HG03457 (cell line): ENCODE results near the gene YIPF1.
A peak's percentile ranks its signal among the peaks of the same experiment; 100 is the strongest.

ENCODE experiments used
- ATAC-seq: cut with Tn5 transposase; IDR thresholded peaks from one replicate; pipeline ENCODE4 v1.9.1; 2021; ENCODE audit warnings: moderate number of reproducible peaks; ENCODE audit not compliant: unreplicated experiment

The YIPF1 gene

DNA sequence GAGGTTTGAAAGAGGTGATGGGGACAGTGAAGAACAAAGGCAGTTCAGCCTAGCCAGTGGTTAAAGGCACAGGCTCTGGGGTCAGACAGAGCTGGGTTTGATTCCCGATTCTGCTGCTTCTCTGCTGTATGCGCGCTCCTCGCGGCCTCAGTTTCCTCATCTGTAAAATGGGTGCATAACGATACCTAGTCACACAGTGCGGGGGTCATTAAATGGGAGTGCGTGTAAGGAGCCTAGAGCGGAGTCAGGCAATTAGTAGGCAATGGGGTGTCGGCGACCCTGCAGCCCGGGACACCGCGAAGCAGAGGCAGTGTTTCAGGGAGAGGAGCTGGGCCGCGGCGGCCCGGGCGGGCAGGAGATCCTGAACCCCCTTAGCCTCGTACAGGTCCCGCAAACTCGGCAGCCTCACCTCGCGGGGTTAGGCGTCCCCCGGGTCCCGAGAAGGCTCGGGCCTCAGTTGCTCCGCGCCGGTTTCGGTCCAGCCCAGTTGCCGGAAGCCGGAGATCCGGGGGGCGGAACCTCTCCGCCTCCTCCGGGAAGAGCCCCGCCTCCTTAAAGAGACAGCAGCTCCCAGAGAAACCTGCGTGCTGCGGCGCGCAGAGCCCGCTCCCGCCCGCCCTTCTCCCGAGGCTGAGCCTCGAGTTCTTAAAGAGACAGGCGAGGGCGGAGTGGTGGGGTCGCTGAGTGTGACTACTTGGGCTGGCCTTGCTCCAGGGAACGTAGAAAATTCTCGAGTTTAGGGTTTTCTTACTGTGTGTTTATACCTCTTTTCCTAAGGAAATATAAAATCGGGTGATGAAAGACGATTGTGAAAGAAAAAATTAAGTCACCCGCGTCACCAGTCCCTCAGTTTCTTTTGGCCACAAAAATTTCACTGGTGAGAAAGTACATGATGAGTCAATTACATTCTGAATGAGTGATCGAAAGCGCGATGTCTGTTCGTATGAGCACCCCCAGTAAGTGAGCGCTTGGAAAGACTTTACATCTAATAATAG, at the start of gene YIPF1:
TSS of gene YIPF1 (minus strand) at position 494 of the 995 bp plus-strand sequence. CDS start 860 bp downstream, outside the sequence.
- peak; percentile 78 for ATAC-seq

DNA sequence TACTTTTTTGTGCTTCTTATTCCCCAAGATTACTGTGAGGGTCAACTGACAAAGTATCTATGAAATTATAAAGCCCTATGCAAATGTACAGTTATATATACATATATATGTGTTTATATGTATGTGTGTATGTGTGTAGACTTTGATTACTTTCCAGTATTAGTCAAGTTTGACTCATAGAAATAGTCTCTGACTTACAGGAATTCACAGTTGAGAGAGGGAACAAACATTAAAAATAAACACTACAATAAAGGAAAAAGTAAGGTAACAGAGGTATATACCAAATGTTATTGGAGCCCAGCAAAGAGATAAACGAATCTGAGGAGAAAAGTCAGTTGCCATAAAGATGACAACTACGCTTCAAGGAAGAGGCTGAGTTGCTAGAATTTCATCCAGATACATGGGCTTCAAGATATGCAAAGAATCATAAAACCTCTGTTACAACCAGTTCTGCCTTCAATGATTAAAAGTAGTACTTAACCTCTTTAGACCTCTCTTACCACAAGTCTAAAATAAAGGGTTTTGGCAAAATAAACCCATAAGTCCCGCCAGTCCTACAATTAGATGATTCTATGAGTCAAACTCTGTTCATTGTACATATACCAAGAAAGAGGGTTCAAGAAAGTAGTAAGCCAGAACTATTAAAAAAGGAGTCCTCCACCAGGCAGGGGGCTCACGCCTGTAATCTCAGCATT, 48.7 kb upstream of the YIPF1 start:
- no peak for ATAC-seq

DNA sequence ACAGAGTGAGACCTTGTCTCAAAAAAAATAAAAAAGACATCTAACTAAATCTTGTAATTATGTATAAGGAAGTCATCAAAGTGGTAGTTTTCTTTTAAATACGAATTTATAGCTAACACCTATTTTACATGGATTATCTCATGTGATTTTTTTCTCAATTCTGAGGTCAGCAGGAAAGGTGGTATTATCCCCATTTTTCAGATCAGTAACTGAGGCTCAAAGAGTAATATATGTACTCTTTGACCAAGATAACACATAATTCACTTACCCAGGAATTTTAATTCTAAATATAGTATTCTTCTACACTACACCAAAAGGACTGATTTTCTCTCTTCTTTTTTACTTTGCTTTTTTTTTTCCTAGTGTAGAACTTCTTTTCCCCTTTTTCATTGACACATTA, 46.8 kb upstream of the YIPF1 start:
- no peak for ATAC-seq

DNA sequence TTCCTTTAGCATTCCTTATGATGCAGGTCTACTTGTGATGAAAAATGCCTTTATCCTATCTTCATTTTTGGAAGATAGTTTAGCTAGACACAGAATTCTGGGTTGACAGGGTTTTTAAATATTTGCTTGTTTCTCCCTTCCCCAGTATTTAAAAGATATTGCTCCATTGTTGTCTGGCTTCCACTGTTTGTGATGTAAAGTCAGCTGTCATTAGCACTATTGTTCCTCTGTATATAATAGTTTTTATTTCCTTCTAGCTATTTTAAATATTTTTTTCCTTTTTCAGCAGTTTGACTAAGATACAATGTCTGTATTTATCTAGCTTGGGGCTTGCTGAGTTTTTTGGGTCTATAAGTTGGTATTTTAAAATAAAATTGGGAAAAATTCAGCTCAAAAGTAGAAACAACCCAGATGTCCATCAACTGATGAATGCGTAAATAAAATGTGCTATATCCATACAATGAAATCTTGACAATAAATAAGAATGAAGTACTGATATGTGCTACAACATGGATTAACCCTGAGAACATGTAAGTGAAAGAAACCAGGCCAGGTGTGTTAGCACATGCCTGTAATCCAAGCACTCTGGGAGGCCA, 44.7 kb upstream of the YIPF1 start:
- ATAC-seq = no peak

DNA sequence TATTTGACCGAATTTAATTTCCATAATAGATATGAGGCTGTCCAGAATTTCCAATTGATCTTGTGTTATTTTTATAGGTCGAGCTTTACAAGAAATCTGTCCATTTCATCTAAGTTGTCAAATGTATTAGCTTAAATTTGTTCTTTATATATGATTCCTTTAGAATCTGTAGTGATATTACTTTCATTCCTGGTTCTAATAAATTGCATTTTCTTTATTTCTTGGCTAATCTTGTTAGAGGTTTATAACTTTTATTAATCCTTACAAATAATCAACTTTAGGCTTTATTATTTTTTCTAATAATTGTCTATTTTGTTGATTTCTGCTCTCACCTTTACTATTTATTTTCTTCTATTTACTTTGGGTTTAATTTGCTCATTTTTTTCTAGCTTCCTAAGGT, 41.9 kb upstream of the YIPF1 start:
- ATAC-seq = no peak

DNA sequence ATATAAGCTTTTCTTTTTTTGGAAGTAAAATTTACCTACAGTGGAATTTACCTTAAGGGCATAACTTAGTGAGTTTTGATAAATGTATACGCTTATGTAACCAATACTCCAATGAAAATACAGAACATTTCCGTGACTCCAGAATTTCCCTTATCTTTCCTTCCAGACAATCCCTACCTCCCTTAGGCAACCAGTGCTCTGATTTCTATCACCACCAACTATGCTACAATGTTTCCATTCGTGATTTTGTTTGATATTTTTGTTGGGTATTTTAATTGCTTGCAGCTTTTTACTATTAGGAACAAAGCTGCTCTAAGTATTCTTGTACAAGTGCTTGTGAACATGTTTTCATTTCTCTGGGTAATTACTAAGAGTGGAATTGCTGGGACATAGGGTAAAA, 41.3 kb upstream of the YIPF1 start:
- ATAC-seq = no peak

DNA sequence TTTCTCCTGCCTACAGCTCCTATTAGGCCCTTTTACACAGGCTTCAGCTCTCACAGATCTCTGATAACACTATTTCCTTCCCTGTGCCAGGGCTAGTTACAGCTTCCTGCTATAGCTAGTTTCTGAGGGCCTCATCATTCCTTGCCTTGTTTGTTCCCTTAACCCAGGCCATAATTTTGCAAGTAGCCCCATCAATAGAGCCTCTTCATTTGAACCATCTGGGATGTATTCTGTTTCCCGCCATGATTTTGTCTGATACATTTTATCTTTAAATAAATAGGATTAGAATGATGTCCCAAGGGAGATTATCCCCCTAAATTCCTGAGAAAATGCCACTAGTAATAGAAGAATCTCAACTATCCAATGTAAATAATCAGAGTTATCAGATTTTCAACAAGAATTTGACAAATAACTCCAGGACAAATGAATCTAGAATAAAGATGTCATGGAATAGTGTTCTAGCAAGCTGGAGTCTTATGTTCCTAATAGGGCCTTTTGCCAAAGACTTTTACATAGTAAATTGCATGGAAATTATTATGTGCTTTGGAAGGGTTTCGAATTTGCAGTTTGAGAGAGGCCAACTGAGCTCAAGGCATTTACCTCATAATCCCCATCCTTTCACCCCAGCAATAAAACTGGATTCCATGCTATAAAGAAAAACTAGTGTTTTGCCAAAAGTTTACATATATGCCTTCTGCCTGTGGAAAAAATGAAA, 39.8 kb upstream of the YIPF1 start:
- no peak for ATAC-seq

DNA sequence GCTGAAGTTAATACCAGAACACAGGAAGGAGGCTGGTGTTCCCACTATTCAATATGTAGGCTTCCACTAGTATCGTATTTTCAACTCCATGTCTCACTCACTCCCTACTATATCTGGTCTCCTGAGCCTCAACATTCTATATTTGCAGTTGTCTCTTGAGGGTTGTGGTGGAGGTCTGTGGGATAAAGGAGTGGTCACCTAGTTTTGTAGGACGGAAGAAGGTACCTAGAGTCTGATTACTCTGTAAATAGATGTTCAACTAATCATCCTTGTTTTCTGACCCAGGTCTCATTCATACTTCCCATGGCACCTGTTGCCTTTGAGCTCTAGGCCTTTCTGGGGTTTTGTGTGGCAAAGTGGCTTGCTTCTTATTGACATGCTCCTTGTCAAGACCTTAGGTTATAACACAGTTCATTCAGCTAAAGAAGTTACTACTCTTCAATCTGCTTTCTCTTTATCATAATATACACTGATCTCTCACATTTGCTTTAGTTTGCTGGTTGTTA, 37.8 kb upstream of the YIPF1 start:
- ATAC-seq = no peak

DNA sequence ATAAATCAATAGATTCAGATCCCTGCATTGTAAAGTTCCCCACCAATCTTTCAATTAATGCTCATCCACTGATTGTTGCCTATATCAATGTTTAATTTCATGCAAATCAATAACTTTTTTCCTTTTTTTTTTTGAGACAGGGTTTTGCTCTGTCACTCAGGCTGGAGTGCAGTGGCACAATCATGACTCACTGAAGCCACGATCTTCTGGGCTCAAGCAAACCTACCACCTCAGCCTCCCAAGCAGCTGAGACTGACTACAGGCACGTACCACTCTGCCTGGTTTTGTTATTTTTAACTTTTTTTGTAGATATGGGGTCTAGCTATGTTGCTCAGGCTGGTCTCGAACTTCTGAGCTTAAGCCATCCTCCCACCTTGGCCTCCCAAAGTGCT, 30.1 kb upstream of the YIPF1 start:
- ATAC-seq = no peak

DNA sequence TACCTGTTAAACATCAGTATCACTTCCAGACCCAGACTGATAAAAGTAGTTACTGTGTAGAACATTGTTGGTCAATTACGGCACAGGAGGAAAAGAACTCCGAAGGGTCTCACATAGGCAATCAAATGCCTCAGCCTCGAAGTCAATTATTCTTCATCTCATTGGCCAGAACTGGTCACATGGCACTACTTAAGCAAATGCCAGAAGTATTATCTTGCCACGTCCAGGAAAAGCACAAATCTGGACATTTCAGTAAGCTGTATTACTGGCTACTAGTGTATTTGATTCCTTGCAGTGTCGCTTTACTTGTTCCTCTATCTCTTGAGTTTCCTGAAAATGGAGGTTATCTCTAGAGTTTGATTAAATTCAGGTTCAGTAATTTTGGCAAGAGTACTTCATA, 28.7 kb upstream of the YIPF1 start:
- ATAC-seq = no peak

DNA sequence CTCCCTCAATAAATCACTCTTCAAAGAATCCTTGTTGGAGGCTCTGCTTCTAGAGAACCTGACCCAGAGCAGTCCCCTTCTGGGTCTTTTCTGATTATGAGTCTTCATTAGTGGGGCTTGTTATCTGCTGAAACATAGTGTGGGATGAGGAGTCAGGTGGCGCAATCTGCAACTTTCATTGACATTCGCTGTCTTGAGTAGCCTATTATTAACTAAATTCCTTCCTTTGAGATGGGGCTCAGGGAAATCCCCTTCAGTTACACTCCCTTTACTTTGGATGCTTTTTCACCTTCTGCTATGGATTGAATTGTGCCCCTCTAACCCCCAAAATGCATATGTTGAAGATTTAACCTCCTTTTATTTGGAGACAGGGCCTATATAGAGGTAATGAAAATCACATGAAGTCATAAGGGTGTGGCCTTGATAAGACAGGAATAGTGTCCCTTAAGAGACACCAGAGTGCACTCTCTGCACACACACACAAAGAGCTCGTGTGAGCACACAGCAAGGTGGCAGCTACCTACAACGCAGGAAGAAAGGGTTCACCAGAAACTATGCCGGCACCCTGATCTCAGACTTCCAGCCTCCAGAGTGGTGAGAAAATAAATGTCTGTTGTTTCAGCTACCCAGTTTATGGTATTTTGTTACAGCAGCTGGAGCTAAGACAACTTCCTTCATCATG, 23.9 kb upstream of the YIPF1 start:
- no peak for ATAC-seq

DNA sequence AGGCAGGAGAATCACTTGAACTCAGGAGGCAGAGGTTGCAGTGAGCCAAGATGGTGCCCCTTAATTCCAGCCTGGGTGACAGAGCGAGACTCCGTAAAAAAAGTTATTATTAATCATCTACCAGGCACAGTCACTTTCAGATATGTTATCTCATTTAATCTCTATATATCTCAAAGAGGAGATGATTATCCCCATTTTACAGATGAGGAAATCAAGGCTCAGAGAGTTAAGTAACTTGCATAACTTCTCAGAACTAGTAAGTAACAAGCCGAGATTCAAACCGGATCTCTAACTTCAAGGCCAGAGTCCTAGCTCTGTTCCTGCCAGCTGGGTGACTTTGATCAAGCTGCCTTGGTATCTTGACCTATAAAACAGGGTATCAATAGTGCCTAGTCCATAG, 21.8 kb upstream of the YIPF1 start:
- no peak for ATAC-seq

DNA sequence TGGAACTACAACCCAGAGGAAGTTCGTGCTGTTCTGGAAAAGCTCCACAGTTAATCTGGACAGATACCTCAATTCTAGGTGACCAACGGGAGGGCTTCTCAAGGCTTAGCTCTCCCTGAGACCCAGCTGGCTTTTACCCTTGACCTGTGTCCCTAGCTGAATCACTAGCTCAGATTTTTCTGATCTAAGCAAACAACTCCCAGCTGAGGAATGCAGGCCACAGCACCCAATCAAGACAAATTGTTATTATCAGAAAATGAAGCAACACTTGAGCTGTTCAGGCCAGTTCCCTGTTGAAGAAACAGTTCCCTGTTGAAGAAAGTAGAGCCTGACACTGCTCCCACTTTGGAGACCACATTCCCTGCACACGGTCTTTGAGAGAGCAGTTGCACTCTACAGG, 20.3 kb upstream of the YIPF1 start:
- no peak for ATAC-seq

DNA sequence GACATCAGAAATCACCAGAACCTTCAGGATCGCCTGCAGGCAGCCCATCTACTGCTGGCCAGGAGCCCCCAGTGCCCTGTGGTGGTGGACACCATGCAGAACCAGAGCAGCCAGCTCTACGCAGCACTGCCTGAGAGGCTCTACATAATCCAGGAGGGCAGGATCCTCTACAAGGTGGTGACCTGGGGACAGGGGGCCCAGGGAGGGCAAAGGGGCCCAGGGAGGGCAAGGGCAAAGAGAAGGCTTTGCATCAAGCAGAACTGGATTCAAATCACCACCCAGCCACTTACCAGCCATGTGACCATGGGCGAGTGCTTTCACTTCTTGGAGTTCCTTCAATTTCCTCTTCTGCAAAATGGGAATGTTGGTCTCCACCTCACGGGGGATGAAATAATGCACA, 16.5 kb upstream of the YIPF1 start:
- ATAC-seq = no peak

DNA sequence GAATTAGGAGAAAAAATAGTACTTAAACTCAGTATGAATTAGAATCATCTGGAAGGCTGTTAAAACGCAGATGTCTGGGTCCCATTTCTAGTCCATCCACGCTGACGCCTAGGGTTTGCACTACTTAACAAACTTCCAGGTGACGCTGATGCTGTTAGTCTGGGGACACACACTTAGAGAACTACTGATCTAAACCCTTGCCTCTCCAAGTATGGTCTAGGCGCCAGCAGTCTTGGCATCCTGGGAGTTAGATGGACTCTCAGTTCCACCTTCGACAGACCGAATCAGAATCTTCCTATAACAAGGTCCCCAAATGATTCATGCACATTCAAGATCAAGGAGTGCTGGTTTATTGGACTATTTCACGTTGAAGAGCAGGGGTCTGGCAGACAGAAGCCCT, 15.9 kb upstream of the YIPF1 start:
- no peak for ATAC-seq

DNA sequence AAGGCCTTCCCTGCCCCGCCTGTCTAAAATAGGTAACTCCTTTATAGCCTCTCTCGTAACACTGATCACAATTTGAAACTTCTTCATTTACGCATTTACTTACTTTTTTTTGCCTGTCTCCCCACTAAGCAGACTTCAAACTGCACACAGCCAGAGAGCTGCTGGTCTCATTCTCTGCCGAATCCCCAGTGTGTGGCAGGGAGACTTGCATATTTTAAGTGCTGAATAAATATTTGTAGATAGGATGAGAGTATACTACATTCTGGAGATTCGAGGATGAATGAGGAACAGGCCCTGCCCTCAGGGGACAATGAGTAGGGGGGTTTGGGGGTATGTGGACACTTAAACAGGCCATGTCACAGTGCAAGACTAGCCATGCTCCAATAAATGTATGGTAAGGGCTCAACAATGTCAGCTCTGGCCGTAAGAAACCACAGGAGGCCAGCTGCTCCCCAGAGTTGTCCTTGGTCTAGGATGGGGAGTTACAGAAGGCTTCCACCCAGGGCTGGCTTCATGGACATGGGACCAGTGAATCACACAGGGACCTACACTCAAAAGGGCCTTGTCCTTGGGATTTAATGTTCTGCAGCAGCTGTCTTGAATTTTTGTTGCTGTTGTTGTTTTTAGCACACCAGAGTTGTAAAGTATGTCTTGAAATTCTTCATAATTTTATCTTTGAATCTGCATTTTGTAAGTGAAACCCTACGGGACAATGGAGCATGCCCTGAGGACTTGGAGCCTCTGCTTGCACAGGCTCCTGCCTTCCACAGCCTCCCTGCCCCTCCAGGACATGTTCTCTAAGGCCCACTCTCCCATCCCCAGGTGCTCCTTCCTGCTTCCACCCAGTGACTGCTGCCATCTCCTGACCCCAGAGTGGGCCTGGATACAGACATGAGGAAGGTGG, 12.9 kb upstream of the YIPF1 start:
- no peak for ATAC-seq

DNA sequence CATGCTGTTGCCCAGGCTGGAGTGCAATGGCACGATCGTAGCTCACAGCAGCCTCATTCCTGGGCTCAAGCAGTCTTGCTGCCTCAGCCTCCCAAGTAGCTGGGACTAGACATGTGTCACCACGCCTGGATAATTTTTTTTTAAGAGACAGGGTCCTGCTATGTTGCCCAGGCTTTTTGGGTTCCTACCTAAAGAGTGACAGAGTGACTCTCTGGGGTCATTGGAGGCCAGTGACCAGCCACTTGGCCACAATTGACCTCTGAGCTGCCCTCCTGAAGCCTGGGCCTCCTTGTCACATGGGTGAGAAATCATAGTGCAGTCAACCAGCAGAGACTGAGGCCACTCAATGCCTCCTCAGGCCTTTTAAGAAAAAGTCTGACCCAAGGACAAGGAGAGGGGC, 10.1 kb upstream of the YIPF1 start:
- no peak for ATAC-seq

DNA sequence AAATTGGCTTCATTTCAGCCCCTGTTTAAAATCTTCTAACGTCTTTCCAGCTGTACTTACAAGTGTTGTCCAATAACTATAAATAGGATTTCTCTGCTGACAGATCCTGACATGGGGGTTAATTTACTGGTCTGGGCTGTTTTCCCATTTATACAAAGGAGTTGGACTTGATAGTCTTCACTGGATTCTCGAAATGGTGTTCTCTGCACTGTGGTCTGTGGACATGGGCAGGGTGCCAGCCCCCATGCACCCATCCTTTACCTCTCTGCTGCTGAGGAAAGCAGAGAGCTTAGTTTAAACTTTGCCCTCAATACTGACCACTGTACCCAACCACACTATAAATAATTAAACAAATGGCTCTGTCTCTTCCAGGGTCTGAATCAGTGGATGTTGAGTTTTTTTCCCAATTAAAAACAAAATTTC, 9.6 kb upstream of the YIPF1 start:
- ATAC-seq = no peak

DNA sequence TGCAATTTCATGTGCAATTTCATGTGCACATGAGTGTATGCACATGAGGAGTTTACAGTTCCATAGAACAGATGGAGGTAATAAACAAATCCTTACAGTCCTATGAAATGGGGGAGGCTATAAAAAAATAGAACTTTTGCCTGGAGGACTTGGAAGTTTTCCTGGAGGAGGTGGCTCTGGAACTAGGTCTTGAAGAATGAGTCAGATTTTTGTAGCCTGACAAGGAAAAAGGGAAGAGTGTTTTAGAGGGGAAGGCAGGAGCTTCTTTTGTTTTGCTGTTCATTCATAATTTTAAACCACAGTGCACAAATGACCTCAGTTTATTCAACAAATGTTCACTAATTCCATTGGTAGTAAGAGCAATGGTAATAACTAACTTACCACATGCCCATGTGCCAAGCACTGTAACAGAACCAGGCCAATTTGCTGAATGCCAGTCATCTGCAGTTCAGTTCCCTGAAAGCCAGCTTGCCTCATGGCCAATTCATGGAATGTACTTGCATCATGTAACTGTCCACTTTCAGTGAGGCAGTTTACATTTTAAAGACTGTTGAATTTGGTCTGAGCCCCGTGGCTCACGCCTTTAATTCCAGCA, 7.1 kb upstream of the YIPF1 start:
- ATAC-seq = no peak
